ENCODE measurements around the gene LRSAM1. TPM values are rescaled to one million over a fixed set of nuclear protein-coding genes. Genes with fewer than 3 reads are reported as not detected.

The LRSAM1 gene
- total RNA-seq, 6 donors from 2014 or later, result 12.9 to 77.5 (median 25.4) TPM

- peak; percentile 13 to 27 for ATAC-seq (ENCODE audit: low FRiP score in 2 of 2)
- peak; percentile 69 to 83 for DNase-seq
Observed at GRCh38 chr9:127521919-127522304, 70.6 kb downstream of the LRSAM1 start.

GRCh38 chr9:127522727-127523126 is 71.4 kb downstream of the LRSAM1 start:
- ATAC-seq (ENCODE audit: low FRiP score in 2 of 2), result no peak
- H3K27me3 ChIP-seq, result no peaks in the 10 kb centered on the region
- TF ChIP-seq CTCF (IDR thresholded peaks at IDR 0.05), result no peak
- TF ChIP-seq POLR2A (IDR thresholded peaks at IDR 0.05), result no peak
- no peak for TF ChIP-seq POLR2AphosphoS5 (IDR thresholded peaks at IDR 0.05)
- TF ChIP-seq EP300 (IDR thresholded peaks at IDR 0.05), result no peak
- H3K9me3 ChIP-seq, result peaks cover 0 to 15% (median 4%) of the 10 kb centered on the region in 4 donors
- peaks cover 16 to 80% (median 41%) of the 10 kb centered on the region in 4 donors for H3K36me3 ChIP-seq
- H3K4me3 ChIP-seq, result no peak overlapping the region
- WGBS, 2 donors, result 43 to 67% methylated on average over 1 to 2 of the region's 2 CpGs
- peak overlapping the region; percentile 74 to 93 (median 88) for H3K27ac ChIP-seq
- H3K4me1 ChIP-seq, result peaks cover 50 to 57% (median 51%) of the 10 kb centered on the region in 4 donors
- no peak for DNase-seq

More at GRCh38 chr9:127521919-127522304, 70.6 kb downstream of the LRSAM1 start:
- H3K27ac ChIP-seq, result peak overlapping the region; percentile 74 to 93 (median 88)
- H3K4me3 ChIP-seq, result no peak overlapping the region
- 52 to 54% methylated on average over 2 to 5 of the region's 5 CpGs for WGBS, 2 donors
- peaks cover 0 to 15% (median 4%) of the 10 kb centered on the region in 4 donors for H3K9me3 ChIP-seq
- no peaks in the 10 kb centered on the region for H3K27me3 ChIP-seq
- peaks cover 43 to 49% (median 43%) of the 10 kb centered on the region in 4 donors for H3K4me1 ChIP-seq
- peaks cover 16 to 82% (median 48%) of the 10 kb centered on the region in 4 donors for H3K36me3 ChIP-seq
- TF ChIP-seq POLR2AphosphoS5 (IDR thresholded peaks at IDR 0.05) (no peak), POLR2A (IDR thresholded peaks at IDR 0.05) (no peak), CTCF (IDR thresholded peaks at IDR 0.05) (no peak), EP300 (IDR thresholded peaks at IDR 0.05) (no peak)

- peak overlapping the region in 3 of 4 donors; percentile 42 to 77 (median 55) for H3K27ac ChIP-seq
- peaks cover 54 to 64% (median 57%) of the 10 kb centered on the region in 4 donors for H3K4me1 ChIP-seq
- ATAC-seq (ENCODE audit: low FRiP score in 2 of 2) (no peak), DNase-seq (no peak)
- peak; percentile 26 to 62 (median 44) for TF ChIP-seq CTCF (IDR thresholded peaks at IDR 0.05)
- TF ChIP-seq EP300 (IDR thresholded peaks at IDR 0.05), result no peak
- no peak overlapping the region for H3K4me3 ChIP-seq
- 96% methylated on average over 7 to 9 of the region's 9 CpGs for WGBS, 2 donors
- peaks cover 0 to 15% (median 4%) of the 10 kb centered on the region in 4 donors for H3K9me3 ChIP-seq
- H3K27me3 ChIP-seq, result no peaks in the 10 kb centered on the region
- H3K36me3 ChIP-seq, result peaks cover 16 to 78% (median 41%) of the 10 kb centered on the region in 4 donors
Observed at GRCh38 chr9:127523312-127523851, 72.1 kb downstream of the LRSAM1 start.

GRCh38 chr9:127524373-127524772 is 73.1 kb downstream of the LRSAM1 start:
- Histone ChIP-seq H3K36me3 (peaks cover 16 to 78% (median 40%) of the 10 kb centered on the region in 4 donors), H3K27ac (peak overlapping the region in 3 of 4 donors; percentile 55 to 77 (median 60)), H3K27me3 (no peaks in the 10 kb centered on the region), H3K4me3 (no peak overlapping the region), H3K9me3 (peaks cover 0 to 15% (median 4%) of the 10 kb centered on the region in 4 donors), H3K4me1 (peaks cover 50 to 72% (median 62%) of the 10 kb centered on the region in 4 donors)
- no peak for TF ChIP-seq CTCF (IDR thresholded peaks at IDR 0.05)
- TF ChIP-seq EP300 (IDR thresholded peaks at IDR 0.05), result no peak
- TF ChIP-seq POLR2AphosphoS5 (IDR thresholded peaks at IDR 0.05), result no peak
- TF ChIP-seq POLR2A (IDR thresholded peaks at IDR 0.05), result no peak
- DNase-seq (no peak), ATAC-seq (ENCODE audit: low FRiP score in 2 of 2) (no peak)
- WGBS, 2 donors, result 75 to 94% methylated on average over 3 to 6 of the region's 6 CpGs

All from upper lobe of left lung (tissue), 6 donors.